ENCODE data around the gene C3orf20.

DNA sequence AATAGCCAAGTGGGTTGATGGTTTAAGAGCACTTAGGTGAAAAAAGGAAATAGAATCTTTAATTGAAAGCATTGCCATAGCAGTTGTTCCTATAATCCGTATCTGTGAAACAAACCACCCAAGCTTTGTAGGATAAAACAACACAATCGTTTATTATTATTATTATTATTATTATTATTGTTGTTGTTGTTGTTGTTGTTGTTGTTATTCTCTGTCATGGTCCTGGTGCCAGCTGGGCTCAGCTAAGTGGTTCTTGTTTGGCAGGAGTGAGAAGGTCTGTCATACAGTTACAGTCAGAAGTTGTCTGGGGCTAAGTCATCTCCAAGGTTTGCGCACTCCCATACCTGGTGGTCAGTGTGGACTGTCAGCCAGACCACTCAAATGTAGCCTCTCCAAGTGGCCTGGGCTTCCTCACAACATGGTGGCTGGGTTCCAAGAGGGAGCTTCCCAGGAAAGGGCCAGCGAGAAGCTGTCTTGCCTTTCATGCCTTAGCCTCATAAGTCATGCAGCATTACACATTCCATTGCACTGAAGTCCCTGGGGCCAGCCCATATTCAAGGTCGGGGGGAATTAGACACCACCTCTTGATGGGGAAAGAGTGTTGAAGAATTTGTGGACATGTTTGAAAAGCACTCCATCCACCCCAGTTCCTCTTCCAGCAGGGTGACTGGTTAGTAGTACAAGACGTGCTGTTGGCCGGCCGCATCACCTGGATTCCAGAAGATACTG lies 89.6 kb downstream of the C3orf20 start:
- TF ChIP-seq, protein P1, sequence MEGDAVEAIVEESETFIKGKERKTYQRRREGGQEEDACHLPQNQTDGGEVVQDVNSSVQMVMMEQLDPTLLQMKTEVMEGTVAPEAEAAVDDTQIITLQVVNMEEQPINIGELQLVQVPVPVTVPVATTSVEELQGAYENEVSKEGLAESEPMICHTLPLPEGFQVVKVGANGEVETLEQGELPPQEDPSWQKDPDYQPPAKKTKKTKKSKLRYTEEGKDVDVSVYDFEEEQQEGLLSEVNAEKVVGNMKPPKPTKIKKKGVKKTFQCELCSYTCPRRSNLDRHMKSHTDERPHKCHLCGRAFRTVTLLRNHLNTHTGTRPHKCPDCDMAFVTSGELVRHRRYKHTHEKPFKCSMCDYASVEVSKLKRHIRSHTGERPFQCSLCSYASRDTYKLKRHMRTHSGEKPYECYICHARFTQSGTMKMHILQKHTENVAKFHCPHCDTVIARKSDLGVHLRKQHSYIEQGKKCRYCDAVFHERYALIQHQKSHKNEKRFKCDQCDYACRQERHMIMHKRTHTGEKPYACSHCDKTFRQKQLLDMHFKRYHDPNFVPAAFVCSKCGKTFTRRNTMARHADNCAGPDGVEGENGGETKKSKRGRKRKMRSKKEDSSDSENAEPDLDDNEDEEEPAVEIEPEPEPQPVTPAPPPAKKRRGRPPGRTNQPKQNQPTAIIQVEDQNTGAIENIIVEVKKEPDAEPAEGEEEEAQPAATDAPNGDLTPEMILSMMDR (IDR thresholded peaks at IDR 0.05): no peak
- TF ChIP-seq POLR2A (IDR thresholded peaks at IDR 0.05): no peak
